MM.1S (cell line): ENCODE results near the gene SFMBT2.

ENCODE experiments used
- CTCF ChIP-seq: fragments of 300-600 bp; sonication (generic); IDR thresholded peaks from 2 replicates; pipeline ENCODE4 v1.5.1; 2016; ENCODE audit warnings: antibody characterized with exemption, low read length, mixed read lengths
- EZH2phosphoT487 ChIP-seq: fragments of 300-600 bp; sonication (generic); IDR thresholded peaks from 2 replicates; pipeline ENCODE4 v1.6.1; 2018; ENCODE audit warnings: antibody characterized with exemption, low read length

- TF ChIP-seq CTCF = no peak
- TF ChIP-seq EZH2phosphoT487 = no peak
These were observed 248.5 kb downstream of the SFMBT2 start for GRCh38 chr10:7162331-7162730.
